HepG2 (cell line): ENCODE data around the gene ZBTB44. TPM values are rescaled to one million over a fixed set of nuclear protein-coding genes. Genes with fewer than 3 reads are reported as not detected.
"Not testable (repeated sequence)": the region's sequence is repeated elsewhere in the genome, so short reads cannot be mapped to it uniquely, and the experiment has no call there.

Experiments used
- ATAC-seq: fragments of 200-7000 bp; cut with Tn5 transposase; 3 replicates; pipeline ENCODE4 v1.9.1; 2020; ENCODE audit warnings: mild to moderate bottlenecking, moderate library complexity
- BruUV-seq: library from RNA; stranded (reverse); fragments of 400-500 nt; replicated peaks from 2 replicates; lab custom pipeline; 2021; lab: Mats Ljungman, UMichigan
- CTCF ChIA-PET: fragments of 300-600 bp; formaldehyde crosslinking; extraction: SDS; loops from one replicate; lab custom pipeline; 2021; ENCODE audit warnings: low total read pairs, inconsistent platforms, low intra/inter-chr PET ratio; lab: Yijun Ruan, JAX
- POLR2A ChIA-PET: fragments of 350-600 bp; sonication (Branson Sonifier 250); formaldehyde crosslinking; loops from one replicate; lab custom pipeline; 2020; ENCODE audit warnings: antibody characterized with exemption, inconsistent platforms; lab: Yijun Ruan, JAX
- DNase-seq: peaks from one replicate; pipeline ENCODE4 v3.0.0-alpha.2; 2015; ENCODE audit warnings: low spot score
- FAIRE-seq: peaks from 3 replicates; lab custom pipeline; 2011; peaks lifted over from hg19 to GRCh38; lab: Jason Lieb, UNC
- H2AFZ ChIP-seq: one replicate; pipeline ENCODE4 v1.6.1; 2011; ENCODE audit warnings: low read length, inconsistent platforms
- H3K27ac ChIP-seq: fragments of 300-600 bp; 3 replicates; pipeline ENCODE4 v1.8.0; 2011; ENCODE audit warnings: mixed run types, mild to moderate bottlenecking, mixed read lengths, low read length, inconsistent platforms; ENCODE audit not compliant: insufficient read depth; ENCODE audit errors: extremely low read length
- H3K27me3 ChIP-seq, 2 experiments: fragments of 200-600 bp in 1 of 2; 2 replicates in 1 of 2; 3 replicates in 1 of 2; pipeline versions ENCODE4 v1.6.0 to v1.8.0; 2011; ENCODE audit warnings: low read length in 2 of 2, mild to moderate bottlenecking in 2 of 2, moderate library complexity in 2 of 2, inconsistent platforms in 1 of 2; ENCODE audit not compliant: insufficient read depth in 2 of 2, control insufficient read depth in 1 of 2
- H3K36me3 ChIP-seq, 2 experiments: fragments of 200-600 bp in 1 of 2; replicated peaks in 1 of 2; 2 replicates in 1 of 2; 3 replicates in 1 of 2; pipeline versions ENCODE4 v1.5.1 to v1.8.0; 2011; ENCODE audit warnings: low read length in 2 of 2, inconsistent platforms in 1 of 2; ENCODE audit not compliant: insufficient read depth in 2 of 2, control insufficient read depth in 1 of 2
- H3K4me1 ChIP-seq: 2 replicates; pipeline ENCODE4 v1.5.1; 2012; ENCODE audit warnings: low read length, inconsistent platforms; ENCODE audit not compliant: insufficient read depth
- H3K4me2 ChIP-seq: 2 replicates; pipeline ENCODE4 v1.6.0; 2011; ENCODE audit warnings: low read depth, low read length, inconsistent platforms
- H3K4me3 ChIP-seq, 3 experiments: fragments of 200-600 bp in 1 of 3; sonication (generic), shearing (Covaris generic) in 1 of 3; replicated peaks in 1 of 3; 2 replicates each; pipeline ENCODE4 v1.5.1; 2011 to 2016; ENCODE audit warnings: low read length in 3 of 3, inconsistent platforms in 2 of 3, low read depth in 2 of 3, mild to moderate bottlenecking in 2 of 3, control low read depth in 1 of 3, mixed read lengths in 1 of 3; ENCODE audit not compliant: insufficient read depth in 1 of 3
- H3K79me2 ChIP-seq: one replicate; pipeline ENCODE4 v1.6.1; 2011; ENCODE audit warnings: low read length, inconsistent platforms; ENCODE audit not compliant: insufficient read depth
- H3K9ac ChIP-seq: 2 replicates; pipeline ENCODE4 v1.6.0; 2011; ENCODE audit warnings: mild to moderate bottlenecking, low read depth, low read length, inconsistent platforms; ENCODE audit not compliant: insufficient read depth
- H3K9me3 ChIP-seq: 2 replicates; pipeline ENCODE4 v1.5.1; 2012; ENCODE audit warnings: mild to moderate bottlenecking, low read length
- H4K20me1 ChIP-seq: 2 replicates; pipeline ENCODE4 v1.6.0; 2011; ENCODE audit warnings: inconsistent platforms, mild to moderate bottlenecking, low read length, moderate library complexity; ENCODE audit not compliant: insufficient read depth
- FOSL2 ChIP-seq: sonication (generic); formaldehyde crosslinking; IDR thresholded peaks from 2 replicates; pipeline ENCODE4 v1.4.0; 2020; ENCODE audit warnings: missing genetic modification reagents
- PCBP2 ChIP-seq: fragments of 200-400 bp; formaldehyde crosslinking; optimal IDR thresholded peaks from 2 replicates; pipeline ENCODE3; 2018; ENCODE audit warnings: low read length, low read depth; ENCODE audit not compliant: poor library complexity, severe bottlenecking
- XRCC5 ChIP-seq: fragments of 200-400 bp; formaldehyde crosslinking; optimal IDR thresholded peaks from 2 replicates; pipeline ENCODE3; 2017; ENCODE audit warnings: mild to moderate bottlenecking, low read length
- ZMYM4 ChIP-seq: sonication (generic); formaldehyde crosslinking; IDR thresholded peaks from 2 replicates; pipeline ENCODE4 v1.8.1; 2023; ENCODE audit warnings: mild to moderate bottlenecking, missing genetic modification reagents
- ZNF264 ChIP-seq: sonication (generic); formaldehyde crosslinking; IDR thresholded peaks from 2 replicates; pipeline ENCODE4 v1.4.0; 2020; ENCODE audit warnings: missing genetic modification reagents
- ZNF350 ChIP-seq: sonication (generic); formaldehyde crosslinking; IDR thresholded peaks from 2 replicates; pipeline ENCODE4 v1.4.0; 2020; ENCODE audit warnings: mild to moderate bottlenecking, low read depth, missing genetic modification reagents, borderline replicate concordance
- ZNF615 ChIP-seq: sonication (generic); formaldehyde crosslinking; IDR thresholded peaks from 2 replicates; pipeline ENCODE4 v1.5.0; 2020; ENCODE audit warnings: mild to moderate bottlenecking, missing genetic modification reagents, borderline replicate concordance
- WGBS: methylation state at CpG from one replicate; pipeline ENCODE4 v1.1.6; 2017; ENCODE audit warnings: low lambda C conversion rate; 5-methylcytosine and 5-hydroxymethylcytosine counted together
- in situ Hi-C: cut with HindIII; loops from 2 replicates; pipeline ENCODE4 v1.10.0; 2017; ENCODE audit warnings: low pct_unique_long_range_greater_than_20kb; ENCODE audit not compliant: extremely low pct_ligation_motif_present
- intact Hi-C: fragments of 100-400 bp; cut with micrococcal nuclease; formaldehyde crosslinking; loops from one replicate; pipeline ENCODE4 v1.10.0; 2022; ENCODE audit not compliant: unreplicated experiment
- polyA plus RNA-seq, 8 experiments: library from polyadenylated mRNA; depleted of rRNA in 3 of 8; stranded (reverse) in 7 of 8; unstranded in 1 of 8; fragments of >200 nt; fragmentation: Illumina TruSeq in 4 of 8; extraction: Trizol in 4 of 8; gene quantifications; 2 replicates each; pipeline versions ENCODE4 v1.2.1 to v1.2.3, GENCODE V29; 2011 to 2016; ENCODE audit warnings: low read depth in 4 of 8, missing spikeins in 1 of 8, mixed read lengths in 1 of 8; ENCODE audit not compliant: insufficient read depth in 1 of 8
- total RNA-seq, 5 experiments: library from RNA; depleted of rRNA; stranded (reverse); fragments of >200 nt; fragmentation: Illumina TruSeq; extraction: Trizol; gene quantifications; 2 replicates each; pipeline ENCODE4 v1.2.3, GENCODE V29; 2016; ENCODE audit warnings: low read depth in 1 of 5
- TF ChIP-seq, protein P1 (sequence below): sonication (generic); formaldehyde crosslinking; IDR thresholded peaks from 2 replicates; pipeline ENCODE4 v1.4.0; 2020; ENCODE audit warnings: missing genetic modification reagents
- TF ChIP-seq, protein P2 (sequence below): sonication (generic); formaldehyde crosslinking; IDR thresholded peaks from 2 replicates; pipeline ENCODE4 v1.5.1; 2020; ENCODE audit warnings: mild to moderate bottlenecking, missing genetic modification reagents, borderline replicate concordance

ZBTB44 gene
- total and polyA plus RNA-seq, 2 of the 13 experiments (the other 11 are each of a cell fraction or from before 2014, with no cell fraction given), result 22.8 to 23.6 TPM

DNA sequence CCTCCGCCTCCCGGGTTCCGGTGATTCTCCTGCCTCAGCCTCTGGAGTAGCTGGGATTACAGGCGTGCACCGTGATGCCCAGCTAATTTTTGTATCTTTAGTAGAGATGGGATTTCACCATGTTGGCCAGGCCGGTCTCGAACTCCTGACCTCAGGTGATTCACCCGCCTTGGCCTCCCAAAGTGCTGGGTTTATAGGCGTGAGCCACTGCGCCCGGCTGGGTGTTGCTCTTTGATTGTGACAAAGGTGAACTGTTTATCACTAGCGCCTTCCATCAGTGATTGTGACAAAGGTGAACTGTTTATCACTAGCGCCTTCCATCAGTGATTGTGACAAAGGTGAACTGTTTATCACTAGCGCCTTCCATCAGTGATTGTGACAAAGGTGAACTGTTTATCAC is 121.2 kb downstream of the ZBTB44 start:
- CTCF ChIA-PET, H3K27me3 ChIP-seq, intact Hi-C loops, H4K20me1 ChIP-seq, H3K79me2 ChIP-seq, H3K4me2 ChIP-seq, BruUV-seq, H3K36me3 ChIP-seq, DNase-seq, ATAC-seq, in situ Hi-C loops, H2AFZ ChIP-seq, H3K4me3 ChIP-seq, FAIRE-seq, H3K9me3 ChIP-seq: not testable (repeated sequence)
- peak overlapping the region; percentile 12; the same call in 1 of the 2 replicates for H3K9ac ChIP-seq
- peaks cover 50% of the 10 kb centered on the region for H3K4me1 ChIP-seq
- POLR2A ChIA-PET, result interaction anchor here (0.7 to 2.6 kb wide), 7 partner anchors 8 to 50 kb away, joined by 3 to 33 read pairs (median 4); no protein-coding TSS in a partner anchor
- 89% methylated on average over 14 of the region's 14 CpGs for WGBS
- peak overlapping the region; percentile 72 for H3K27ac ChIP-seq
- TF ChIP-seq, protein P1, sequence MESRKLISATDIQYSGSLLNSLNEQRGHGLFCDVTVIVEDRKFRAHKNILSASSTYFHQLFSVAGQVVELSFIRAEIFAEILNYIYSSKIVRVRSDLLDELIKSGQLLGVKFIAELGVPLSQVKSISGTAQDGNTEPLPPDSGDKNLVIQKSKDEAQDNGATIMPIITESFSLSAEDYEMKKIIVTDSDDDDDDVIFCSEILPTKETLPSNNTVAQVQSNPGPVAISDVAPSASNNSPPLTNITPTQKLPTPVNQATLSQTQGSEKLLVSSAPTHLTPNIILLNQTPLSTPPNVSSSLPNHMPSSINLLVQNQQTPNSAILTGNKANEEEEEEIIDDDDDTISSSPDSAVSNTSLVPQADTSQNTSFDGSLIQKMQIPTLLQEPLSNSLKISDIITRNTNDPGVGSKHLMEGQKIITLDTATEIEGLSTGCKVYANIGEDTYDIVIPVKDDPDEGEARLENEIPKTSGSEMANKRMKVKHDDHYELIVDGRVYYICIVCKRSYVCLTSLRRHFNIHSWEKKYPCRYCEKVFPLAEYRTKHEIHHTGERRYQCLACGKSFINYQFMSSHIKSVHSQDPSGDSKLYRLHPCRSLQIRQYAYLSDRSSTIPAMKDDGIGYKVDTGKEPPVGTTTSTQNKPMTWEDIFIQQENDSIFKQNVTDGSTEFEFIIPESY, result peak; percentile 70

DNA sequence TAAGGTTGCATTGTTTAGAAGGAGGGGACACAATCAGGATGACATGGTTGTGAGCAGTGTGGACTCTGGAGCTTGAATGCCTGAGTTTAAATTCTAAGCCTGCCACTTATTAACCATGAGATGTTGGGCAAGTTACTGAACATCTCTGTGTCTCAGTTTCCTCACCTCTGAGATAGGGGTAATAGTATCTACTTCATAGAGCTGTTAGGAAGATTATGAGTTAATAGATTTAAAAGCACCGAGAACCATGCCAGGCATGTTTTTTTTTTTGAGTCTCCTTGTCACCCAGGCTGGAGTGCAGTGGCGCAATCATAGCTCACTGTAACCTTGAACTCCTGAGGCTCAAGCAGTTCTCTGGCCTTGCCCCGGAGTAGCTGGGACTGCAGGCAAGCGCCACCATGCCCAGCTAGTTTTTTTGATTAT is 121.9 kb downstream of the ZBTB44 start:
- Histone ChIP-seq H3K27me3 (no peaks in the 10 kb centered on the region), H3K27ac (peak overlapping the region; percentile 72), H4K20me1 (no peaks in the 10 kb centered on the region), H3K79me2 (no peaks in the 10 kb centered on the region), H3K36me3 (no peaks in the 10 kb centered on the region), H3K9me3 (no peaks in the 10 kb centered on the region), H3K4me3 (no peak overlapping the region; a peak in 1 of 6 replicates), H2AFZ (no peak overlapping the region), H3K9ac (peak overlapping the region; percentile 13; the same call in 1 of the 2 replicates), H3K4me2 (peak overlapping the region; percentile 52), H3K4me1 (peaks cover 50% of the 10 kb centered on the region)
- no TSS peak for BruUV-seq
- ChIA-PET POLR2A (interaction anchor here (0.7 to 2.6 kb wide), 6 partner anchors 8 to 49 kb away, joined by 4 to 33 read pairs (median 5); no protein-coding TSS in a partner anchor), CTCF (no interaction called here)
- 4% methylated on average over 4 of the region's 4 CpGs for WGBS
- DNase-seq (peak; percentile 86), FAIRE-seq (peak; percentile 70), ATAC-seq (peak; percentile 90)
- intact Hi-C loops (no loop called here), in situ Hi-C loops (no loop called here)
- TF ChIP-seq ZMYM4, result no peak; the same call in 1 of the 2 replicates
- TF ChIP-seq FOSL2, result no peak; the same call in 1 of the 2 replicates
- TF ChIP-seq ZNF264, result 0 out of 2 replicates have a peak, but pooled peaks have one; percentile 20
- TF ChIP-seq, protein P2, sequence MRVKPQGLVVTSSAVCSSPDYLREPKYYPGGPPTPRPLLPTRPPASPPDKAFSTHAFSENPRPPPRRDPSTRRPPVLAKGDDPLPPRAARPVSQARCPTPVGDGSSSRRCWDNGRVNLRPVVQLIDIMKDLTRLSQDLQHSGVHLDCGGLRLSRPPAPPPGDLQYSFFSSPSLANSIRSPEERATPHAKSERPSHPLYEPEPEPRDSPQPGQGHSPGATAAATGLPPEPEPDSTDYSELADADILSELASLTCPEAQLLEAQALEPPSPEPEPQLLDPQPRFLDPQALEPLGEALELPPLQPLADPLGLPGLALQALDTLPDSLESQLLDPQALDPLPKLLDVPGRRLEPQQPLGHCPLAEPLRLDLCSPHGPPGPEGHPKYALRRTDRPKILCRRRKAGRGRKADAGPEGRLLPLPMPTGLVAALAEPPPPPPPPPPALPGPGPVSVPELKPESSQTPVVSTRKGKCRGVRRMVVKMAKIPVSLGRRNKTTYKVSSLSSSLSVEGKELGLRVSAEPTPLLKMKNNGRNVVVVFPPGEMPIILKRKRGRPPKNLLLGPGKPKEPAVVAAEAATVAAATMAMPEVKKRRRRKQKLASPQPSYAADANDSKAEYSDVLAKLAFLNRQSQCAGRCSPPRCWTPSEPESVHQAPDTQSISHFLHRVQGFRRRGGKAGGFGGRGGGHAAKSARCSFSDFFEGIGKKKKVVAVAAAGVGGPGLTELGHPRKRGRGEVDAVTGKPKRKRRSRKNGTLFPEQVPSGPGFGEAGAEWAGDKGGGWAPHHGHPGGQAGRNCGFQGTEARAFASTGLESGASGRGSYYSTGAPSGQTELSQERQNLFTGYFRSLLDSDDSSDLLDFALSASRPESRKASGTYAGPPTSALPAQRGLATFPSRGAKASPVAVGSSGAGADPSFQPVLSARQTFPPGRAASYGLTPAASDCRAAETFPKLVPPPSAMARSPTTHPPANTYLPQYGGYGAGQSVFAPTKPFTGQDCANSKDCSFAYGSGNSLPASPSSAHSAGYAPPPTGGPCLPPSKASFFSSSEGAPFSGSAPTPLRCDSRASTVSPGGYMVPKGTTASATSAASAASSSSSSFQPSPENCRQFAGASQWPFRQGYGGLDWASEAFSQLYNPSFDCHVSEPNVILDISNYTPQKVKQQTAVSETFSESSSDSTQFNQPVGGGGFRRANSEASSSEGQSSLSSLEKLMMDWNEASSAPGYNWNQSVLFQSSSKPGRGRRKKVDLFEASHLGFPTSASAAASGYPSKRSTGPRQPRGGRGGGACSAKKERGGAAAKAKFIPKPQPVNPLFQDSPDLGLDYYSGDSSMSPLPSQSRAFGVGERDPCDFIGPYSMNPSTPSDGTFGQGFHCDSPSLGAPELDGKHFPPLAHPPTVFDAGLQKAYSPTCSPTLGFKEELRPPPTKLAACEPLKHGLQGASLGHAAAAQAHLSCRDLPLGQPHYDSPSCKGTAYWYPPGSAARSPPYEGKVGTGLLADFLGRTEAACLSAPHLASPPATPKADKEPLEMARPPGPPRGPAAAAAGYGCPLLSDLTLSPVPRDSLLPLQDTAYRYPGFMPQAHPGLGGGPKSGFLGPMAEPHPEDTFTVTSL (CRISPR knock-in tag), result peak; percentile 57; the same call in 1 of the 2 replicates
- TF ChIP-seq PCBP2, result no peak
- no peak for TF ChIP-seq XRCC5
- TF ChIP-seq ZNF350 (CRISPR knock-in tag), result no peak
- no peak for TF ChIP-seq ZNF615
